GM19324 (cell line): ENCODE results near the gene TRPM3.

Experiments
- ATAC-seq: cut with Tn5 transposase; IDR thresholded peaks from one replicate; pipeline ENCODE4 v1.9.1; 2021; ENCODE audit warnings: mild to moderate bottlenecking, moderate library complexity; ENCODE audit not compliant: unreplicated experiment, low FRiP score

Gene TRPM3

GRCh38 chr9:71121275-71122021, at the start of gene TRPM3:
TSS of gene TRPM3 (minus strand) at chr9:71121621. CDS start at chr9:71121354, 267 bp downstream.
- no peak for ATAC-seq

GRCh38 chr9:71168418-71168817, 47.0 kb upstream of the TRPM3 start:
- no peak for ATAC-seq

GRCh38 chr9:71162126-71162525, 40.7 kb upstream of the TRPM3 start:
- ATAC-seq = no peak

GRCh38 chr9:71157731-71158130, 36.3 kb upstream of the TRPM3 start:
- no peak for ATAC-seq

GRCh38 chr9:71147368-71147767, 25.9 kb upstream of the TRPM3 start:
- ATAC-seq = no peak

GRCh38 chr9:71146511-71146910, 25.1 kb upstream of the TRPM3 start:
- no peak for ATAC-seq

- ATAC-seq = no peak
Measured at GRCh38 chr9:71145179-71145578, 23.8 kb upstream of the TRPM3 start.

- no peak for ATAC-seq
Measured at GRCh38 chr9:71144495-71144894, 23.1 kb upstream of the TRPM3 start.

- ATAC-seq = no peak
Measured at GRCh38 chr9:71136696-71137095, 15.3 kb upstream of the TRPM3 start.

- no peak for ATAC-seq
Measured at GRCh38 chr9:71131145-71131544, 9.7 kb upstream of the TRPM3 start.

GRCh38 chr9:71130521-71130920, 9.1 kb upstream of the TRPM3 start:
- no peak for ATAC-seq

- ATAC-seq = no peak
Measured at GRCh38 chr9:71128796-71129195, 7.4 kb upstream of the TRPM3 start.

- no peak for ATAC-seq
Measured at GRCh38 chr9:71127301-71127700, 5.9 kb upstream of the TRPM3 start.

GRCh38 chr9:71122421-71122820, 1.0 kb upstream of the TRPM3 start:
- ATAC-seq = no peak

GRCh38 chr9:71122022-71122275, 528 bp upstream of the TRPM3 start:
- no peak for ATAC-seq

GRCh38 chr9:71120501-71121247, 747 bp downstream of the TRPM3 start:
- no peak for ATAC-seq

- ATAC-seq = no peak
Measured at GRCh38 chr9:71119746-71120145, 1.7 kb downstream of the TRPM3 start.

GRCh38 chr9:71118324-71118723, 3.1 kb downstream of the TRPM3 start:
- no peak for ATAC-seq

- no peak for ATAC-seq
Measured at GRCh38 chr9:71115448-71115975, 5.9 kb downstream of the TRPM3 start.

GRCh38 chr9:71112866-71113265, 8.6 kb downstream of the TRPM3 start:
- no peak for ATAC-seq

GRCh38 chr9:71108937-71109336, 12.5 kb downstream of the TRPM3 start:
- no peak for ATAC-seq

GRCh38 chr9:71106992-71107391, 14.4 kb downstream of the TRPM3 start:
- ATAC-seq = no peak
